Cardiac fibroblast (primary cell): ENCODE measurements around the gene SEL1L3.
"Not testable (repeated sequence)": the region's sequence is repeated elsewhere in the genome, so short reads cannot be mapped to it uniquely, and the experiment has no call there.

Source experiments
- DNase-seq, 2 donors: peaks; one replicate each; pipeline versions ENCODE4 v3.0.0 to v3.0.0-alpha.2; 2010; ENCODE audit warnings: low read depth in 2 of 2
- H3K4me3 ChIP-seq, 2 donors: replicated peaks in 1 of 2; 1 replicate in 1 of 2; 2 replicates in 1 of 2; pipeline ENCODE4 v1.5.1; 2011; ENCODE audit warnings: low read depth in 2 of 2, low read length in 2 of 2, mild to moderate bottlenecking in 2 of 2, moderate library complexity in 1 of 2
- CTCF ChIP-seq: IDR thresholded peaks from one replicate; pipeline ENCODE4 v1.5.1; 2011; ENCODE audit warnings: low read depth, mild to moderate bottlenecking, low read length, inconsistent platforms

Gene SEL1L3

GRCh38 chr4:25862411-25863346, at the start of gene SEL1L3:
Gene SEL1L3, minus strand, starts transcription at chr4:25862988. Its CDS starts 152 bp downstream, at chr4:25862836.
- TF ChIP-seq CTCF, result no peak
- peak in 1 of 2 donors; percentile 40 for DNase-seq
- H3K4me3 ChIP-seq, result peak within 1 kb of the TSS; percentile 77 to 79

GRCh38 chr4:25911356-25911755, 48.6 kb upstream of the SEL1L3 start:
- TF ChIP-seq CTCF, result no peak
- no peak for DNase-seq
- H3K4me3 ChIP-seq, result no peak overlapping the region

GRCh38 chr4:25908491-25908901, 45.7 kb upstream of the SEL1L3 start:
- peak; percentile 85 to 90 for DNase-seq
- H3K4me3 ChIP-seq, result no peak overlapping the region
- no peak for TF ChIP-seq CTCF

GRCh38 chr4:25906113-25906512, 43.3 kb upstream of the SEL1L3 start:
- not testable (repeated sequence) for DNase-seq, H3K4me3 ChIP-seq

- H3K4me3 ChIP-seq, result no peak overlapping the region
- no peak for TF ChIP-seq CTCF
- DNase-seq, result no peak
These were observed 42.6 kb upstream of the SEL1L3 start for GRCh38 chr4:25905371-25905770.

- TF ChIP-seq CTCF, result no peak
- no peak overlapping the region for H3K4me3 ChIP-seq
- no peak for DNase-seq
These were observed 41.9 kb upstream of the SEL1L3 start for GRCh38 chr4:25904748-25905082.

GRCh38 chr4:25903900-25904747, 41.3 kb upstream of the SEL1L3 start:
- no peak for DNase-seq
- no peak for TF ChIP-seq CTCF

More at GRCh38 chr4:25903900-25904747, 41.3 kb upstream of the SEL1L3 start:
- no peak overlapping the region for H3K4me3 ChIP-seq
